Activated T-cell treated with anti-CD3 and anti-CD28 coated beads for 24 hours (primary cell): ENCODE measurements around the gene SERINC3.

Experiments
- DNase-seq: peaks from one replicate; pipeline ENCODE4 v3.0.0-alpha.2; 2020; ENCODE audit warnings: low read depth

The SERINC3 gene

GRCh38 chr20:44532981-44533331, 11.1 kb upstream of the SERINC3 start:
- DNase-seq, result no peak

- DNase-seq, result no peak
Observed at GRCh38 chr20:44532259-44532980, 10.6 kb upstream of the SERINC3 start.

GRCh38 chr20:44528309-44528708, 6.4 kb upstream of the SERINC3 start:
- DNase-seq, result no peak

GRCh38 chr20:44527716-44528199, 5.9 kb upstream of the SERINC3 start:
- DNase-seq, result no peak

GRCh38 chr20:44526129-44526528, 4.3 kb upstream of the SERINC3 start:
- DNase-seq, result no peak

- DNase-seq, result no peak
Observed at GRCh38 chr20:44523746-44524145, 1.9 kb upstream of the SERINC3 start.

- DNase-seq, result no peak
Observed at GRCh38 chr20:44522841-44523240, 971 bp upstream of the SERINC3 start.

- DNase-seq, result no peak
Observed at GRCh38 chr20:44520881-44521280, 989 bp downstream of the SERINC3 start.

GRCh38 chr20:44518248-44518647, 3.6 kb downstream of the SERINC3 start:
- no peak for DNase-seq

GRCh38 chr20:44517454-44517853, 4.4 kb downstream of the SERINC3 start:
- DNase-seq, result no peak

- no peak for DNase-seq
Observed at GRCh38 chr20:44516491-44516890, 5.4 kb downstream of the SERINC3 start.

- no peak for DNase-seq
Observed at GRCh38 chr20:44513871-44514270, 8.0 kb downstream of the SERINC3 start.

- DNase-seq, result no peak
Observed at GRCh38 chr20:44509762-44510161, 12.1 kb downstream of the SERINC3 start.

- DNase-seq, result no peak
Observed at GRCh38 chr20:44504402-44505307, 17.2 kb downstream of the SERINC3 start.

- no peak for DNase-seq
Observed at GRCh38 chr20:44502968-44503367, 18.9 kb downstream of the SERINC3 start.

GRCh38 chr20:44501448-44501847, 20.4 kb downstream of the SERINC3 start:
- no peak for DNase-seq

- DNase-seq, result no peak
Observed at GRCh38 chr20:44500221-44500620, 21.6 kb downstream of the SERINC3 start.

- no peak for DNase-seq
Observed at GRCh38 chr20:44497761-44498160, 24.1 kb downstream of the SERINC3 start.

- peak; percentile 18 for DNase-seq
Observed at GRCh38 chr20:44496976-44497375, 24.9 kb downstream of the SERINC3 start.

GRCh38 chr20:44495802-44496481, 25.9 kb downstream of the SERINC3 start:
- DNase-seq, result peak; percentile 30

GRCh38 chr20:44495257-44495656, 26.6 kb downstream of the SERINC3 start:
- no peak for DNase-seq

- DNase-seq, result no peak
Observed at GRCh38 chr20:44494681-44495080, 27.2 kb downstream of the SERINC3 start.

GRCh38 chr20:44494266-44494665, 27.6 kb downstream of the SERINC3 start:
- DNase-seq, result no peak
